ENCODE data around the gene RNU5D-1. TPM values are rescaled to one million over a fixed set of nuclear protein-coding genes. Genes with fewer than 3 reads are reported as not detected.
"Not testable (repeated sequence)": the region's sequence is repeated elsewhere in the genome, so short reads cannot be mapped to it uniquely, and the experiment has no call there.

RNU5D-1 gene
- total RNA-seq, 1 donor from 2014 or later, result not detected

- Mint-ChIP-seq H3K27me3 (ENCODE audit: low read depth) (no peaks in the 10 kb centered on the region), H3K9me3 (no peaks in the 10 kb centered on the region), H3K4me1 (peaks cover 41% of the 10 kb centered on the region), H3K27ac (ENCODE audit: unreplicated experiment) (peak overlapping the region; percentile 93), H3K36me3 (ENCODE audit: low read depth) (peaks cover 38% of the 10 kb centered on the region), H3K4me3 (peak overlapping the region; percentile 90)
- no peak for TF ChIP-seq CTCF (conservative IDR thresholded peaks at IDR 0.05)
- DNase-seq (ENCODE audit: low read depth, low spot score), result no peak
Observed at GRCh38 chr1:44776730-44777068, 45.7 kb upstream of the RNU5D-1 start.

- no peaks in the 10 kb centered on the region for H3K27me3 Mint-ChIP-seq (ENCODE audit: low read depth)
- peak overlapping the region; percentile 90 for H3K4me3 Mint-ChIP-seq
- H3K9me3 Mint-ChIP-seq, result no peaks in the 10 kb centered on the region
- peaks cover 38% of the 10 kb centered on the region for H3K4me1 Mint-ChIP-seq
- peaks cover 32% of the 10 kb centered on the region for H3K36me3 Mint-ChIP-seq (ENCODE audit: low read depth)
- no peak for DNase-seq (ENCODE audit: low read depth, low spot score)
- TF ChIP-seq CTCF (conservative IDR thresholded peaks at IDR 0.05), result no peak
- H3K27ac Mint-ChIP-seq (ENCODE audit: unreplicated experiment), result peak overlapping the region; percentile 93
Observed at GRCh38 chr1:44775930-44776729, 45.2 kb upstream of the RNU5D-1 start.

- DNase-seq (ENCODE audit: low read depth, low spot score), result peak; percentile 86
- peaks cover 26% of the 10 kb centered on the region for H3K36me3 Mint-ChIP-seq (ENCODE audit: low read depth)
- TF ChIP-seq CTCF (conservative IDR thresholded peaks at IDR 0.05), result no peak
- peak within 1 kb of the TSS; percentile 90 for H3K4me3 Mint-ChIP-seq
- H3K27me3 Mint-ChIP-seq (ENCODE audit: low read depth), result no peaks in the 10 kb centered on the region
- no peaks in the 10 kb centered on the region for H3K9me3 Mint-ChIP-seq
- peak within 1 kb of the TSS; percentile 95 for H3K27ac Mint-ChIP-seq (ENCODE audit: unreplicated experiment)
- H3K4me1 Mint-ChIP-seq, result peaks cover 36% of the 10 kb centered on the region
Observed at GRCh38 chr1:44775078-44775929, 44.3 kb upstream of the RNU5D-1 start, which contains the start of gene RPS8. Gene RPS8 (plus strand): TSS chr1:44775540. CDS start chr1:44775597, 57 bp downstream.

GRCh38 chr1:44766421-44766820 is 35.5 kb upstream of the RNU5D-1 start:
- H3K4me1 Mint-ChIP-seq, result not testable (repeated sequence)

GRCh38 chr1:44760876-44761275 is 29.9 kb upstream of the RNU5D-1 start:
- no peak for TF ChIP-seq CTCF (conservative IDR thresholded peaks at IDR 0.05)
- no peaks in the 10 kb centered on the region for H3K4me1 Mint-ChIP-seq
- peaks cover 18% of the 10 kb centered on the region for H3K36me3 Mint-ChIP-seq (ENCODE audit: low read depth)
- no peak overlapping the region for H3K4me3 Mint-ChIP-seq
- no peak overlapping the region for H3K27ac Mint-ChIP-seq (ENCODE audit: unreplicated experiment)
- H3K27me3 Mint-ChIP-seq (ENCODE audit: low read depth), result no peaks in the 10 kb centered on the region
- no peaks in the 10 kb centered on the region for H3K9me3 Mint-ChIP-seq
- no peak for DNase-seq (ENCODE audit: low read depth, low spot score)

More at GRCh38 chr1:44766421-44766820, 35.5 kb upstream of the RNU5D-1 start:
- H3K27me3 Mint-ChIP-seq (ENCODE audit: low read depth); H3K27ac Mint-ChIP-seq (ENCODE audit: unreplicated experiment); H3K4me3 Mint-ChIP-seq; DNase-seq (ENCODE audit: low read depth, low spot score); H3K9me3 Mint-ChIP-seq: not testable (repeated sequence)
- peaks cover 16% of the 10 kb centered on the region for H3K36me3 Mint-ChIP-seq (ENCODE audit: low read depth)
